ENCODE data around the gene CCT8L2.
"Not testable (repeated sequence)": the region's sequence is repeated elsewhere in the genome, so short reads cannot be mapped to it uniquely, and the experiment has no call there.

DNA sequence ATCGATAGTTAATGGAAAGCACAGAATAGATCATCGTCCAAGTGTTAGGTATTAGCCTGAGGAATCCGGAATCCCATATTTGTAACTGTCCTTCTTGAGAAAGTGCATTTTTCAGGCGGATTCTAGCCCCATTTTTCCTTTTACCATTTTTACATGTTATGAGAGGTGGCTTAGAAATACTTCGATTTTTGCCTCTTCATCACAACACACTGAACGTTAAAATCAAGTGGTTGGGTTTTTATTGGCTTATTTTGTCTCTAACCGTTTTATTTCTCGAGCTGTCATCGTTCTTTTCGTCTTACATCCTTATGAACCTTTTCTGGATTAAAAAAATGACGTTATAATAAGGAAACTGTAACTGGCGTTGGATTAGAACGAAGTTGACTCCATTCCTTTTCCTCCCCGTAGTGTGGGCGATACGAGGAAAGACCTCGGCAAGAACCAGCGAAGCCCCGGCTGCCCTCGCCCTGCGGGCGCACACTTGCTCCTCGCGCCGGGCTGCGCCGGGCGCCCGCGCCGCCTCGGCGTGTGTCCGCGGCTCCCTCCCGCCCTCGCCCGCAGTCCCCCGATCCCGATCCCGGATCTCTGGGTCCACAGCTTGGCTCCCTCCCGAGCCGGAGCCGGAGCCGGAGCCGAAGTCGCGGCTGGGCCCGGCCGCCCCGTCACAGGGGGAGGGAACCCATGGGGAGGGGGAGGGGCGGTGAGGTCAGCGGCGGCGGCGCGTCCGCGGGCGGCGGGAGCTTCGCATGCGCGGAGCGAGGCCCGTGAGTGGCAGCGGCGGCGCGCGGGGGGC lies 8.2 kb upstream of the CCT8L2 start:
- not testable (repeated sequence) for TF ChIP-seq CTCF (IDR thresholded peaks at IDR 0.05; ENCODE audit: low read length); EZH2 (optimal IDR thresholded peaks at IDR 0.05; ENCODE audit: low read depth, low read length); EZH2phosphoT487 (IDR thresholded peaks at IDR 0.05; ENCODE audit: low read length)
